HG03565 (cell line): ENCODE results near the gene VWA5A.
A peak's percentile ranks its signal among the peaks of the same experiment; 100 is the strongest.
"Not testable (repeated sequence)": the region's sequence is repeated elsewhere in the genome, so short reads cannot be mapped to it uniquely, and the experiment has no call there.

ENCODE experiments used
- ATAC-seq: cut with Tn5 transposase; IDR thresholded peaks from one replicate; pipeline ENCODE4 v1.9.1; 2021; ENCODE audit warnings: mild to moderate bottlenecking, moderate library complexity; ENCODE audit not compliant: unreplicated experiment

The VWA5A gene

GRCh38 chr11:124167826-124168231 lies 52.6 kb downstream of the VWA5A start:
- ATAC-seq = no peak

GRCh38 chr11:124168796-124169195 lies 53.5 kb downstream of the VWA5A start:
- no peak for ATAC-seq

- ATAC-seq = not testable (repeated sequence)
Observed at GRCh38 chr11:124170315-124170714, 55.1 kb downstream of the VWA5A start.

GRCh38 chr11:124170801-124171586 lies 55.7 kb downstream of the VWA5A start:
- ATAC-seq = no peak

GRCh38 chr11:124172101-124172500 lies 56.9 kb downstream of the VWA5A start:
- no peak for ATAC-seq

- ATAC-seq = no peak
Observed at GRCh38 chr11:124172599-124172998, 57.3 kb downstream of the VWA5A start.

- ATAC-seq = no peak
Observed at GRCh38 chr11:124174001-124174583, 58.8 kb downstream of the VWA5A start.

GRCh38 chr11:124176925-124177715 lies 61.9 kb downstream of the VWA5A start:
- no peak for ATAC-seq

GRCh38 chr11:124179310-124179709 lies 64.1 kb downstream of the VWA5A start:
- ATAC-seq = no peak

GRCh38 chr11:124183068-124183467 lies 67.8 kb downstream of the VWA5A start, which contains the start of gene OR10D3:
TSS of gene OR10D3 (plus strand) at chr11:124183345. CDS start at chr11:124185270, 1,925 bp downstream.
- ATAC-seq = no peak

GRCh38 chr11:124190298-124191139 lies 75.3 kb downstream of the VWA5A start:
- ATAC-seq = no peak

- no peak for ATAC-seq
Observed at GRCh38 chr11:124193221-124194010, 78.2 kb downstream of the VWA5A start.

- no peak for ATAC-seq
Observed at GRCh38 chr11:124194293-124195188, 79.3 kb downstream of the VWA5A start.

GRCh38 chr11:124195189-124195734 lies 80.0 kb downstream of the VWA5A start:
- peak; percentile 67 for ATAC-seq
